Measurements from ENCODE around the gene HSPA2.
"Not testable (repeated sequence)": the region's sequence is repeated elsewhere in the genome, so short reads cannot be mapped to it uniquely, and the experiment has no call there.

HSPA2 gene

DNA sequence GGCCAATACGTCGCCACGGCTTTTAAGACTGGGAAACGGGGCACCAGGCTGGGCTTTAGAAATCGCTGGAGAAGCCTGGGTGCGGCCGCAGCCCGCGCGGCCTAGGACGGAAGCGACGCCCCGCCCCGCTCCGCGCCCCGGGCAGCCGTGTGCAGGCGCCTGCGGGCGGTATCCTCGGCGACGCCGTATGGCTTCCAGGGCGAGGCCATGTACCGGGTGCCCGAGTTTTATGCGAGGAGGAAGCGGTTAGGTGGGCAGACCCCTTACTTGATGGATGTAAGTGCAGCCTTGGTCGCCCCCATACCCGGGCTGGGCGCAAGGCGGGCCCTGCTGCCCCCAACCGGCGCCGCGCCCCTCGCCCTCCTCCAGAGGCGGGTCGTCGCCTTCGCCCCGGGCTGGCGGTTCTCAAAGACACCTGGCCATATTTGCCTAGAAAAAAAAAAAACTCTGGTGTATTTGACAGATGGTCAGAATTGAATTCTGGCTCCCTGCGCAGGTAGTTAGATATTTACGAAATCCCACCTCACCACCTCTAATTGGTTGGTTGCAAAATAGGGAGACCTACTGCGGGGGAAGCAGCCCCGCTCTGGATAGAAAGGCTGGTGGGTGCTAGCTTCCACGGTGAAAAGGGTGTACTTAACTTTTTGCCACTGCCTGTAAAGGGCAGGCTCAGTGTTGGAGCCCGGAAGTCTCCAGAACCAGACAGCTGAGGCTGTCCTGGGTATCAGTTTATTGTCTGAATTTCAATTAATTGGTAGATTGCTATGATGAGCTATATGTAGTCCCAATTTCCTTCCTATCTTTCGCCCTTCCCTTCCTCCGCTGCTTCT is 9.5 kb downstream of the HSPA2 start, which contains the start of gene PPP1R36:
PPP1R36 (plus strand) TSS at position 171 of the 830 bp plus-strand sequence; CDS start at position 208, 37 bp downstream.
- no peaks in the 10 kb centered on the region for H3K36me3 ChIP-seq (ENCODE audit: control insufficient read depth, insufficient read depth, low read length)
- H3K4me1 ChIP-seq (ENCODE audit: control insufficient read depth, insufficient read depth, low read length) = peaks cover 13% of the 10 kb centered on the region
- H3K9ac ChIP-seq (ENCODE audit: low read depth, low read length) = peak within 1 kb of the TSS; percentile 16
- peak within 1 kb of the TSS; percentile 60 for H3K4me3 ChIP-seq (ENCODE audit: low read depth, low read length)
- H3K27me3 ChIP-seq (ENCODE audit: control insufficient read depth, insufficient read depth, low read length) = peaks cover 23% of the 10 kb centered on the region
- no peaks in the 10 kb centered on the region for H3K9me3 ChIP-seq (ENCODE audit: control insufficient read depth, insufficient read depth, low read length)

DNA sequence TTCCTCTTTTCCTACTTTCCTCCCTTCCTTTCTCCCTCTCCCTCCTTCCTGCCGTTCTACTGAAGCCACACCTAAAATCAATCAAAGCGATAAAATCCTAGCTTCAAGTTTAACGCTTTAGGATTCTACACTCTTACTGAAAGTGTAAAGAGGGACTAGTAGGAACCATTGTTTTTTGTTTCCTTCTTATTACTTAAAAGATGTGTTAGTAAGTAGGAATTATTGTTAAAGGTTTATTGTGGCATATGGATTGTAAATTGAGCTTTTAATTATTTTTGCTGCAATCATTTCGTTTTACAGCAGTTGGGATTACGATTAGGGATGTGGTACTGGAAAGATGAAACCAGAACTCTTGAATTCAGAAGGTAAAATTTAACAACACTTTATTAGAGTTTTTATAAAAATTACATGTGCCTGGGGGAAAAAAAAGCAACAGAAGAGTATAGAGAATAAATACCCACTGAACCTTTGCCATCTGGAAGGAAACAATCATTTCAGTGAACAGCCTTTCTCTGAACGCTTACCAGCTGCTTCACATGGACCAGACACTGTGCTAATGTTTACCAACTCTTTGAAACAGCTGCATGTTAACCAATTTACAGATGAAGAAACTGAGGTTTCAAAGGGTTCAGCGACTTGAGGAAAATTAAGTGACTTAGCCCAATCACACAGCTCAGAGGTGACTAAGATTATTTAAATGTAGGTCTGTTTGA is 10.2 kb downstream of the HSPA2 start:
- Histone ChIP-seq H3K4me1 (ENCODE audit: control insufficient read depth, insufficient read depth, low read length) (peaks cover 9% of the 10 kb centered on the region), H3K36me3 (ENCODE audit: control insufficient read depth, insufficient read depth, low read length) (no peaks in the 10 kb centered on the region), H3K4me3 (ENCODE audit: low read depth, low read length) (peak overlapping the region; percentile 60), H3K27me3 (ENCODE audit: control insufficient read depth, insufficient read depth, low read length) (peaks cover 23% of the 10 kb centered on the region), H3K9me3 (ENCODE audit: control insufficient read depth, insufficient read depth, low read length) (no peaks in the 10 kb centered on the region), H3K9ac (ENCODE audit: low read depth, low read length) (peak overlapping the region; percentile 16)

DNA sequence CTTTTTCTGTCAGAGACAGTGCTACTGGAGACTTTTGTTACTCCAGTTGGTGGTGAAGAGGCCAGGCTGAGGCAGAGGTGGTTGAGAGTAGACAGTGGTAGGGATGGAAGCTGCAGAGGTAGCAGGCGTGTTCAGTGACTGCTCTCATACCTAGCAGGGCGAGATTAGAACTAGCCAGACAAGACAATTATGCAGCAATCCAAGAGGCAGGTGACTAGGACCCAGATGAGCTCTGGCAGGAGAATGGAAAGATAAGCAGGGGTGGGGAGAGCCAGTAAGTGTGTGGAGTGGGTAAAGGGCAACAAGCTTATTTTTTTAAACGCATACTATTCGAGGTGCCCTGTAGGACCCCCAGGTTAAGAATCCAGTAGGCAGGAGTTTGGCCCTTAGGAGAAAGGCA is 14.0 kb downstream of the HSPA2 start:
- Histone ChIP-seq H3K36me3 (ENCODE audit: control insufficient read depth, insufficient read depth, low read length) (no peaks in the 10 kb centered on the region), H3K4me1 (ENCODE audit: control insufficient read depth, insufficient read depth, low read length) (peaks cover 3% of the 10 kb centered on the region), H3K27me3 (ENCODE audit: control insufficient read depth, insufficient read depth, low read length) (peaks cover 13% of the 10 kb centered on the region), H3K9ac (ENCODE audit: low read depth, low read length) (no peak overlapping the region), H3K4me3 (ENCODE audit: low read depth, low read length) (no peak overlapping the region), H3K9me3 (ENCODE audit: control insufficient read depth, insufficient read depth, low read length) (no peaks in the 10 kb centered on the region)

DNA sequence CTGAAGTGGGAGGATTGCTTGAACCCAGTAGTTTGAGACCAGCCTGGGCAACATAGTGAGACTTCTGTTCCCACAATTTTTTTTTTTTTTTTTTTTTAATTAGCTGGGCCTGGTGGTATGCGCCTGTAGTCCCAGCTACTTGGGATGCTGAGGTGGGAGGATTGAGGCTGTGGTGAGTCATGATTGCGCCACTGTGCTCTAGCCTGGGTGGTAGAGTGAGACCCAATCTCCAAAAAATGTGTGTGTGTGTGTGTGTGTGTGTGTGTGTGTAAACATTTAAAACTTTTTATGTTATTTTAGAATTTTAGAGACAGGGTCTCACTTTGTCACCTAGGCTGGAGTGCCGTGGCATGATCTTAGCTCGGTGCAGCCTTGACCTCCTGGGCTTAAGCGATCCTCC is 16.0 kb downstream of the HSPA2 start:
- no peaks in the 10 kb centered on the region for H3K9me3 ChIP-seq (ENCODE audit: control insufficient read depth, insufficient read depth, low read length)
- H3K4me3 ChIP-seq (ENCODE audit: low read depth, low read length) = no peak overlapping the region
- H3K36me3 ChIP-seq (ENCODE audit: control insufficient read depth, insufficient read depth, low read length) = no peaks in the 10 kb centered on the region
- H3K27me3 ChIP-seq (ENCODE audit: control insufficient read depth, insufficient read depth, low read length) = peaks cover under 1% of the 10 kb centered on the region
- H3K9ac ChIP-seq (ENCODE audit: low read depth, low read length) = no peak overlapping the region
- H3K4me1 ChIP-seq (ENCODE audit: control insufficient read depth, insufficient read depth, low read length) = no peaks in the 10 kb centered on the region

- H3K4me1 ChIP-seq (ENCODE audit: control insufficient read depth, insufficient read depth, low read length); H3K9me3 ChIP-seq (ENCODE audit: control insufficient read depth, insufficient read depth, low read length); H3K4me3 ChIP-seq (ENCODE audit: low read depth, low read length); H3K27me3 ChIP-seq (ENCODE audit: control insufficient read depth, insufficient read depth, low read length); H3K36me3 ChIP-seq (ENCODE audit: control insufficient read depth, insufficient read depth, low read length); H3K9ac ChIP-seq (ENCODE audit: low read depth, low read length): not testable (repeated sequence)
Observed at GRCh38 chr14:64558216-64558615, 17.7 kb downstream of the HSPA2 start.

- no peak overlapping the region for H3K4me3 ChIP-seq (ENCODE audit: low read depth, low read length)
- H3K9ac ChIP-seq (ENCODE audit: low read depth, low read length) = no peak overlapping the region
- H3K36me3 ChIP-seq (ENCODE audit: control insufficient read depth, insufficient read depth, low read length) = no peaks in the 10 kb centered on the region
- no peaks in the 10 kb centered on the region for H3K27me3 ChIP-seq (ENCODE audit: control insufficient read depth, insufficient read depth, low read length)
- no peaks in the 10 kb centered on the region for H3K9me3 ChIP-seq (ENCODE audit: control insufficient read depth, insufficient read depth, low read length)
- peaks cover 2% of the 10 kb centered on the region for H3K4me1 ChIP-seq (ENCODE audit: control insufficient read depth, insufficient read depth, low read length)
Observed at GRCh38 chr14:64561631-64562030, 21.1 kb downstream of the HSPA2 start.

- Histone ChIP-seq H3K4me1 (ENCODE audit: control insufficient read depth, insufficient read depth, low read length) (peaks cover 2% of the 10 kb centered on the region), H3K9ac (ENCODE audit: low read depth, low read length) (no peak overlapping the region), H3K4me3 (ENCODE audit: low read depth, low read length) (no peak overlapping the region), H3K27me3 (ENCODE audit: control insufficient read depth, insufficient read depth, low read length) (no peaks in the 10 kb centered on the region), H3K36me3 (ENCODE audit: control insufficient read depth, insufficient read depth, low read length) (no peaks in the 10 kb centered on the region), H3K9me3 (ENCODE audit: control insufficient read depth, insufficient read depth, low read length) (no peaks in the 10 kb centered on the region)
Observed at GRCh38 chr14:64562436-64562835, 21.9 kb downstream of the HSPA2 start.

- Histone ChIP-seq H3K4me1 (ENCODE audit: control insufficient read depth, insufficient read depth, low read length) (peaks cover 2% of the 10 kb centered on the region), H3K36me3 (ENCODE audit: control insufficient read depth, insufficient read depth, low read length) (no peaks in the 10 kb centered on the region), H3K9me3 (ENCODE audit: control insufficient read depth, insufficient read depth, low read length) (no peaks in the 10 kb centered on the region), H3K27me3 (ENCODE audit: control insufficient read depth, insufficient read depth, low read length) (no peaks in the 10 kb centered on the region), H3K4me3 (ENCODE audit: low read depth, low read length) (no peak overlapping the region), H3K9ac (ENCODE audit: low read depth, low read length) (no peak overlapping the region)
Observed at GRCh38 chr14:64563696-64564095, 23.2 kb downstream of the HSPA2 start.

DNA sequence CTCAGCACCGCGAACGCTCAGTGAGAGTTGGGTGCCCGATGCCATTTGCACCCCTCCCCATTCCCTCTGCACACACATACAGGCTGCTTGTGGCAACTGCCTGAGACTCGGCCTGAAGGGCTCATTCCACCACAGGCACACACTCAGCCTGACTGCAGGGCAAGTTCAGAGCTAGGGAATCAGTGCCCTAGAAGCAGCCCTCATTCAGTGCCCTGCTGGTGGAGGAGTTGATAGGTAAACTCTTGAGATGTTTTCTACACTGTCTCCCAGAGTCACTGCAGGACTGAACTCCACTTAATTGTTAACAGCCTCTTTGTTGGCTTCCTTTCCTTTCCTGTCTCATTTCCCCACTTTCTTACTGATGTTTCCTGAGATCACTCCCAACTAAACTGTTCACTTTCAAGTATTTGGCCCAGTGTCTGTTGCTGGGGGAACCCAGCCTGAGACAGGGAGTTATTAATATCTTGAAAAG is 26.1 kb downstream of the HSPA2 start:
- no peaks in the 10 kb centered on the region for H3K27me3 ChIP-seq (ENCODE audit: control insufficient read depth, insufficient read depth, low read length)
- H3K36me3 ChIP-seq (ENCODE audit: control insufficient read depth, insufficient read depth, low read length) = no peaks in the 10 kb centered on the region
- H3K4me3 ChIP-seq (ENCODE audit: low read depth, low read length) = no peak overlapping the region
- H3K9ac ChIP-seq (ENCODE audit: low read depth, low read length) = no peak overlapping the region
- H3K9me3 ChIP-seq (ENCODE audit: control insufficient read depth, insufficient read depth, low read length) = no peaks in the 10 kb centered on the region
- peaks cover 2% of the 10 kb centered on the region for H3K4me1 ChIP-seq (ENCODE audit: control insufficient read depth, insufficient read depth, low read length)

DNA sequence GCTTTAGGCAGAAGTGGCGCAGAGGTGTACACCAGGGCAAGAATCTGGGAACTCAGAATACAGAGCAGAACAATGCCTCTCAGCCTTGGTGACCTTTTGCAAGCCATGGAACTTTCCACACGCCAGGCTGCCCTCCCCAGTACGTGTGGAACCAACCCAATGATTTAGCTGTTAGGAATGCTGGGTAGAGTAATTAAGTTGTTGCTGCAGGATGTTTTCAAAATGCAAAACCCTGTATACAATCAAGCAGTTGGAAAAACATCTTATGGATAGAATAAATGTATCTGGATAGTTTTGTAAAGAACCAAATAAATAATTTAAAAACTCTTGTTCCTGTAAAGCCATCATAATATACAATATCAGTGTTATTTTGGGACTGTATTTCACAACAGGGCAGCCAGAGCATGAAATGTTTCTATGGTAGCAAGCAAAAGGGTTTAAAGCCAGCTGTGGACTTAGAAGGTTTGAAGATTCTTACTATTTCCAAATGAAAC is 28.6 kb downstream of the HSPA2 start:
- Histone ChIP-seq H3K4me3 (ENCODE audit: low read depth, low read length) (no peak overlapping the region), H3K9ac (ENCODE audit: low read depth, low read length) (no peak overlapping the region), H3K9me3 (ENCODE audit: control insufficient read depth, insufficient read depth, low read length) (no peaks in the 10 kb centered on the region), H3K27me3 (ENCODE audit: control insufficient read depth, insufficient read depth, low read length) (no peaks in the 10 kb centered on the region), H3K36me3 (ENCODE audit: control insufficient read depth, insufficient read depth, low read length) (no peaks in the 10 kb centered on the region), H3K4me1 (ENCODE audit: control insufficient read depth, insufficient read depth, low read length) (peaks cover 6% of the 10 kb centered on the region)

DNA sequence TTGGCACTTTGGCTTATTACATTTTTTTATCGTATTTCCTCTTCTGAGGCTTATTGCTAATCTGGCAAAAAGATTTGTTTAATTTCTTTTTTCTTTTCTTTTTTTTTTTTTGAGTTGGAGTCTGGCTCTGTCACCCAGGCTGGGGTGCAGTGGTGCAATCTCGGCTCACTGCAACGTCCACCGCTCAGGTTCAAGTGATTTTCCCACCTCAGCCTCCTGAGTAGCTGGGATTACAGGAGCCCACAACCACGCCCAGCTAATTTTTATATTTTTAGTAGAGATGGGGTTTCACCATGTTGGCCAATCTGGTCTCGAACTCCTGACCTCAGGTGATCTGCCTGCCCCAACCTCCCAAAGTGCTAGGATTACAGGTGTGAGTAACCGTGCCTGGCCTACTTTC is 29.1 kb downstream of the HSPA2 start:
- not testable (repeated sequence) for H3K27me3 ChIP-seq (ENCODE audit: control insufficient read depth, insufficient read depth, low read length); H3K9me3 ChIP-seq (ENCODE audit: control insufficient read depth, insufficient read depth, low read length); H3K36me3 ChIP-seq (ENCODE audit: control insufficient read depth, insufficient read depth, low read length); H3K4me3 ChIP-seq (ENCODE audit: low read depth, low read length); H3K4me1 ChIP-seq (ENCODE audit: control insufficient read depth, insufficient read depth, low read length); H3K9ac ChIP-seq (ENCODE audit: low read depth, low read length)

Measured in iPS-15b (cell line).